B cell (primary cell): ENCODE results near the gene SMG1.
"Not testable (repeated sequence)": the region's sequence is repeated elsewhere in the genome, so short reads cannot be mapped to it uniquely, and the experiment has no call there.

Experiments used
- CTCF ChIP-seq: fragments of 200-600 bp; IDR thresholded peaks from one replicate; pipeline ENCODE4 v1.8.0; 2022; ENCODE audit warnings: antibody characterized with exemption, mild to moderate bottlenecking
- EZH2 ChIP-seq: IDR thresholded peaks from 2 replicates; pipeline ENCODE4 v1.6.1; 2012; ENCODE audit warnings: borderline replicate concordance, low read depth, mild to moderate bottlenecking, moderate library complexity, low read length; ENCODE audit not compliant: insufficient read depth, poor library complexity, severe bottlenecking

GRCh38 chr16:18759598-18760520 lies 166.3 kb downstream of the SMG1 start:
- TF ChIP-seq CTCF = peak; percentile 73
- not testable (repeated sequence) for TF ChIP-seq EZH2
